ENCODE measurements around the gene ZSCAN22.

The ZSCAN22 gene

GRCh38 chr19:58356766-58357480, 30.1 kb downstream of the ZSCAN22 start:
- no peaks in the 10 kb centered on the region for H3K9me3 ChIP-seq (ENCODE audit: insufficient read depth, low read length)
- H3K4me1 ChIP-seq (ENCODE audit: insufficient read depth, insufficient read length): peaks cover 10% of the 10 kb centered on the region
- H3K9ac ChIP-seq (ENCODE audit: insufficient read length, low read depth): no peak overlapping the region
- no peak overlapping the region for H3K4me3 ChIP-seq (ENCODE audit: insufficient read length, low read depth)
- peaks cover 23% of the 10 kb centered on the region for H3K36me3 ChIP-seq (ENCODE audit: insufficient read depth, insufficient read length, low read length)
- no peak for TF ChIP-seq YY1 (IDR thresholded peaks at IDR 0.05; ENCODE audit: insufficient read depth, insufficient read length)
- no peak for TF ChIP-seq SUZ12 (IDR thresholded peaks at IDR 0.05; ENCODE audit: extremely low read depth, insufficient read depth, insufficient read length)
- TF ChIP-seq ZNF274 (IDR thresholded peaks at IDR 0.05; ENCODE audit: low read depth, low read length): no peak
- no peak for DNase-seq (ENCODE audit: low read depth, low spot score)
- H3K27me3 ChIP-seq (ENCODE audit: insufficient read depth, insufficient read length): no peaks in the 10 kb centered on the region

DNA sequence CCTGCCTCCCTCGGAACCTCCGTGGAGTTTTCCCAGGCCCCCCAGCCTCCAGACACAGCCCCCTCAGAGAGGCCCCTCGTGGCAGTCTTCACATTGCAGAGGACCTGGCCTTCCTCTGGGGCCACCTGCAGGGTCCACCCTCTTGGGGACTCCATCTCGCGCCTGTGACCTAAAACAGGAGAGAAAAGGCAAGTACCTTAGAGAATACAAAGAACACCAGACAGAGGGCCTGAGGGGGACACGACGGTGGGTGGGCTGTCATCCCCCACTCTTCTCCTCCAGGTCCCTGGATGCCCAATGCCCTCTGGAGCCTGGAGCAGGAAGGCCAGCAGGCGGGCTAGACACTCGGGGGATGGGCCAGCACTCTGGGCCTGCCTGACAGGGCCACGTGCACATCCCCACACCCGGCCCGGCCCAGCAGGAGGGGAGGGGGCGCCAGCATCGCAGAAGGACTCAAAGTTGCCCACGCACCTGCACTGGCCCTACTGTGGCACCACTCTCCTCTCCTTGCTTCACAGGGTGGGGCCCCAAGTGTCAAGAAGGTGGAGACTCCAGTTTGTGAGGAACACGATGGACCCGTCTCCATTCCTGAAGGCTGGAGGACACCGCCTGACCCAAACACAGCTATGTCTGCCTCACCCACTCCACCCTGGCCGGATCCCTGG, 30.8 kb downstream of the ZSCAN22 start:
- H3K9ac ChIP-seq (ENCODE audit: insufficient read length, low read depth): peak overlapping the region; percentile 42

GRCh38 chr19:58361900-58362271, 35.1 kb downstream of the ZSCAN22 start:
- Histone ChIP-seq H3K9ac (ENCODE audit: insufficient read length, low read depth) (peak overlapping the region; percentile 96), H3K36me3 (ENCODE audit: insufficient read depth, insufficient read length, low read length) (peaks cover 13% of the 10 kb centered on the region), H3K4me3 (ENCODE audit: insufficient read length, low read depth) (peak overlapping the region; percentile 93), H3K9me3 (ENCODE audit: insufficient read depth, low read length) (no peaks in the 10 kb centered on the region), H3K4me1 (ENCODE audit: insufficient read depth, insufficient read length) (peaks cover 9% of the 10 kb centered on the region), H3K27me3 (ENCODE audit: insufficient read depth, insufficient read length) (no peaks in the 10 kb centered on the region)
- peak; percentile 16 for DNase-seq (ENCODE audit: low read depth, low spot score)
- TF ChIP-seq YY1 (IDR thresholded peaks at IDR 0.05; ENCODE audit: insufficient read depth, insufficient read length) (no peak), ZNF274 (IDR thresholded peaks at IDR 0.05; ENCODE audit: low read depth, low read length) (no peak), SUZ12 (IDR thresholded peaks at IDR 0.05; ENCODE audit: extremely low read depth, insufficient read depth, insufficient read length) (no peak)

More for the DNA sequence above, 30.8 kb downstream of the ZSCAN22 start:
- Histone ChIP-seq H3K9me3 (ENCODE audit: insufficient read depth, low read length) (no peaks in the 10 kb centered on the region), H3K4me3 (ENCODE audit: insufficient read length, low read depth) (no peak overlapping the region), H3K4me1 (ENCODE audit: insufficient read depth, insufficient read length) (peaks cover 7% of the 10 kb centered on the region), H3K27me3 (ENCODE audit: insufficient read depth, insufficient read length) (no peaks in the 10 kb centered on the region), H3K36me3 (ENCODE audit: insufficient read depth, insufficient read length, low read length) (peaks cover 23% of the 10 kb centered on the region)
- no peak for TF ChIP-seq YY1 (IDR thresholded peaks at IDR 0.05; ENCODE audit: insufficient read depth, insufficient read length)
- TF ChIP-seq ZNF274 (IDR thresholded peaks at IDR 0.05; ENCODE audit: low read depth, low read length): no peak
- TF ChIP-seq SUZ12 (IDR thresholded peaks at IDR 0.05; ENCODE audit: extremely low read depth, insufficient read depth, insufficient read length): no peak
- DNase-seq (ENCODE audit: low read depth, low spot score): no peak

- TF ChIP-seq ZNF274 (IDR thresholded peaks at IDR 0.05; ENCODE audit: low read depth, low read length) (no peak), YY1 (IDR thresholded peaks at IDR 0.05; ENCODE audit: insufficient read depth, insufficient read length) (peak; percentile 51)
- Histone ChIP-seq H3K36me3 (ENCODE audit: insufficient read depth, insufficient read length, low read length) (peaks cover 18% of the 10 kb centered on the region), H3K9ac (ENCODE audit: insufficient read length, low read depth) (peak within 1 kb of the TSS; percentile 96), H3K9me3 (ENCODE audit: insufficient read depth, low read length) (no peaks in the 10 kb centered on the region), H3K27me3 (ENCODE audit: insufficient read depth, insufficient read length) (no peaks in the 10 kb centered on the region), H3K4me1 (ENCODE audit: insufficient read depth, insufficient read length) (peaks cover 9% of the 10 kb centered on the region), H3K4me3 (ENCODE audit: insufficient read length, low read depth) (peak within 1 kb of the TSS; percentile 93)
- DNase-seq (ENCODE audit: low read depth, low spot score): peak; percentile 87
Measured at GRCh38 chr19:58362272-58362994, 35.6 kb downstream of the ZSCAN22 start, which contains the start of gene ZNF497. Gene ZNF497, minus strand, starts transcription at chr19:58362751. Its CDS starts 5,116 bp downstream, at chr19:58357635.

DNA sequence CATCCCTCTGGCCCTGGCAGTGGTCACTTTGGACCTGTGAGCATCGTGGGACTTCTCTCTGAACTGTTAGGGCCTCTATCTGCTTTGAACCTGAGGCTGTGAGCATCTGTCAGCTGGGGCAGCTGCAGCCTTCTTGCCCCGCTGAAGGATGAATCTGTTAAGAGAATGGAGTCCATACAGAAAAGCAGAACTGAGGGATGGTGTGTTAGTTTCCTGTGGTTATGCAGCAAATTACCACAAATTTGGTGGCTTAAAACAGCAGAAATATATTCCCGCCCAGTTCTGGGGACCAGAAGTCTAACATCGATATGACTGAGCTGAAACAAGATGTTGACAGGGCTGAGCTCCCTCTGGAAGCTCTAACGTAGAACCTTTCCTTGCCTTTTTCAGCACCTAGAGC, 37.4 kb downstream of the ZSCAN22 start:
- TF ChIP-seq SUZ12 (IDR thresholded peaks at IDR 0.05; ENCODE audit: extremely low read depth, insufficient read depth, insufficient read length) (no peak), YY1 (IDR thresholded peaks at IDR 0.05; ENCODE audit: insufficient read depth, insufficient read length) (no peak)
- DNase-seq (ENCODE audit: low read depth, low spot score): no peak
- Histone ChIP-seq H3K27me3 (ENCODE audit: insufficient read depth, insufficient read length) (no peaks in the 10 kb centered on the region), H3K4me1 (ENCODE audit: insufficient read depth, insufficient read length) (peaks cover 1% of the 10 kb centered on the region), H3K9me3 (ENCODE audit: insufficient read depth, low read length) (no peaks in the 10 kb centered on the region), H3K9ac (ENCODE audit: insufficient read length, low read depth) (no peak overlapping the region), H3K4me3 (ENCODE audit: insufficient read length, low read depth) (no peak overlapping the region), H3K36me3 (ENCODE audit: insufficient read depth, insufficient read length, low read length) (peaks cover 17% of the 10 kb centered on the region)

DNA sequence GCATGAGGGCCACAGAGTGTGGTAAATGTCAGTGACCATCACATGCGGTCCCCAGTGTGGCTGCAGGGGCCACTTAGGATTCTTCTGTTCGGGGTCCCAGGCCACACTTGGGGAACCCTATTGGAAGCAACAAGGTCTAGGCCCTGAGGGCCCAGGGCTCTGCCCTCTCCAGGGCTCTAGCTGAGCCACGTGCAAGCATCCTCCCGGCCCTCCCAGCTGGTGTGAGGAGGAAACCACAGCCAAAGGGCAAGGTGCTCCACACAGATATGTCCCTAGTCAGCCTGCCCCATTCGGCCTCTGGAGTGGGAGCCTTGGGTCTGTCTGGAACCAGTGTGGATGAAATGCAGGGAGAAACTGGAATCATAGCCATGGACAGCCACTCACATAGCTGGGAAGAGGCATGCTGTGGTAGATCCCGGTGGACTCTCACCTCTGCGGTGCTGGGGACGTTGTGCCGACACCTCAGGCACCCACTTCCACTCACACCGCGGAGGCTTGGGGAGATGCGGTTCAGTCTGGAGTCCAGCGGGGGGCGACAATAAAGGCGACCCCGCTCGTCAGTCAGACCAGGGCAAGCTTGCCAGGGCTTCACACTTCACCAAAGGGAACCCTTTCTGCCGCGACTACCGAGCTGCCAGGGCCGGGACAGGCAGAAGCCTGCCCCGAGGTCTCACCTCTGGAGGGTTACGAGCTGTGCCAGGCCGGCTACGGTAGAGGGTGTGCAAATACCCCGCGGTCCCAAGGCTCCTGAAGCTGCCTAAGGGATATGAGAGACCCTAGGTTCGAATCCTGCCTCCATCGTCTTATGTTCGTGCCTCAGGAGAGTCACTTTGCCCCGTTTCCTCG, 40.0 kb downstream of the ZSCAN22 start:
- no peak for DNase-seq (ENCODE audit: low read depth, low spot score)
- Histone ChIP-seq H3K4me1 (ENCODE audit: insufficient read depth, insufficient read length) (peaks cover 1% of the 10 kb centered on the region), H3K9ac (ENCODE audit: insufficient read length, low read depth) (no peak overlapping the region), H3K36me3 (ENCODE audit: insufficient read depth, insufficient read length, low read length) (peaks cover 17% of the 10 kb centered on the region), H3K9me3 (ENCODE audit: insufficient read depth, low read length) (no peaks in the 10 kb centered on the region), H3K27me3 (ENCODE audit: insufficient read depth, insufficient read length) (no peaks in the 10 kb centered on the region), H3K4me3 (ENCODE audit: insufficient read length, low read depth) (no peak overlapping the region)
- TF ChIP-seq ZNF274 (IDR thresholded peaks at IDR 0.05; ENCODE audit: low read depth, low read length) (no peak), YY1 (IDR thresholded peaks at IDR 0.05; ENCODE audit: insufficient read depth, insufficient read length) (no peak), SUZ12 (IDR thresholded peaks at IDR 0.05; ENCODE audit: extremely low read depth, insufficient read depth, insufficient read length) (no peak)

Data from NT2/D1 (cell line).